HCT116 (cell line): ENCODE results near the gene CUX1. TPM values are rescaled to one million over a fixed set of nuclear protein-coding genes. Genes with fewer than 3 reads are reported as not detected.

Experiments used
- ATAC-seq: fragments of 200-7000 bp; cut with Tn5 transposase; 2 replicates; pipeline ENCODE4 v1.9.1; 2020; ENCODE audit warnings: mild to moderate bottlenecking, moderate library complexity
- BruUV-seq: library from RNA; stranded (reverse); fragments of 400-500 nt; replicated peaks from 2 replicates; lab custom pipeline; 2021; lab: Mats Ljungman, UMichigan
- CTCF ChIA-PET: fragments of 300-600 bp; sonication (Branson Sonifier 250); formaldehyde crosslinking; loops from one replicate; lab custom pipeline; 2021; ENCODE audit warnings: antibody characterized with exemption; lab: Charles Lee
- POLR2A ChIA-PET: fragments of 300-600, 350-600 bp; sonication (Branson Sonifier 250); formaldehyde crosslinking; loops from one replicate; lab custom pipeline; 2021; ENCODE audit warnings: antibody characterized with exemption; lab: Charles Lee
- RAD21 ChIA-PET, 2 experiments: fragments of 300-600 bp; sonication (Branson Sonifier 250); formaldehyde crosslinking; loops; one replicate each; lab custom pipeline; 2023; ENCODE audit warnings: low total read pairs in 2 of 2; ENCODE audit not compliant: uncharacterized antibody in 2 of 2, unreplicated experiment in 2 of 2, low non-redundant PET in 1 of 2; lab: Charles Lee
- DNase-seq: peaks from one replicate; pipeline ENCODE4 v3.0.0-alpha.2; 2010; ENCODE audit warnings: low read depth, low spot score
- H2AFZ ChIP-seq: fragments of 200-600 bp; shearing (Covaris generic), sonication (generic); 2 replicates; pipeline ENCODE4 v1.6.1; 2017; ENCODE audit warnings: low read depth, mixed run types, mixed read lengths, antibody characterized with exemption, low read length; ENCODE audit not compliant: poor library complexity, severe bottlenecking
- H3K27ac ChIP-seq: 2 replicates; pipeline ENCODE4 v1.5.1; 2012; ENCODE audit warnings: low read depth, low read length
- H3K27me3 ChIP-seq: fragments of 200-600 bp; sonication (generic); 2 replicates; pipeline ENCODE4 v1.6.1; 2016; ENCODE audit warnings: mixed run types, low read length, mixed read lengths; ENCODE audit not compliant: insufficient read depth
- H3K36me3 ChIP-seq, 2 experiments: fragments of 200-500 bp in 1 of 2; fragments of 200-600 bp in 1 of 2; sonication (Bioruptor generic) in 1 of 2; sonication (generic) in 1 of 2; 2 replicates each; pipeline versions ENCODE4 v1.5.1 to v1.6.1; 2014 to 2016; ENCODE audit warnings: low read length in 2 of 2, inconsistent platforms in 1 of 2, mixed read lengths in 1 of 2, mixed run types in 1 of 2; ENCODE audit not compliant: insufficient read depth in 2 of 2, control insufficient read depth in 1 of 2
- H3K4me1 ChIP-seq, 2 experiments: fragments of 200-600 bp in 1 of 2; sonication (generic) in 1 of 2; 2 replicates each; pipeline versions ENCODE4 v1.5.1 to v1.6.1; 2012 to 2017; ENCODE audit warnings: low read length in 2 of 2, inconsistent platforms in 1 of 2, mild to moderate bottlenecking in 1 of 2, mixed read lengths in 1 of 2, mixed run types in 1 of 2, moderate library complexity in 1 of 2; ENCODE audit not compliant: insufficient read depth in 2 of 2, control insufficient read depth in 1 of 2
- H3K4me2 ChIP-seq: fragments of 200-600 bp; sonication (generic); 2 replicates; pipeline ENCODE4 v1.6.1; 2017; ENCODE audit warnings: mixed run types, low read length, mixed read lengths
- H3K4me3 ChIP-seq, 2 experiments: fragments of 200-600 bp in 1 of 2; sonication (generic) in 1 of 2; replicated peaks in 1 of 2; 2 replicates each; pipeline ENCODE4 v1.5.1; 2011 to 2016; ENCODE audit warnings: low read length in 2 of 2, control low read depth in 1 of 2, low read depth in 1 of 2, mild to moderate bottlenecking in 1 of 2, mixed read lengths in 1 of 2, mixed run types in 1 of 2
- H3K79me2 ChIP-seq: fragments of 200-600 bp; sonication (generic); 2 replicates; pipeline ENCODE4 v1.6.1; 2017; ENCODE audit warnings: mild to moderate bottlenecking, mixed run types, low read length, moderate library complexity, mixed read lengths; ENCODE audit not compliant: insufficient read depth
- H3K9ac ChIP-seq: fragments of 200-600 bp; sonication (generic); 2 replicates; pipeline ENCODE4 v1.6.1; 2016; ENCODE audit warnings: low read length, mixed read lengths
- H3K9me2 ChIP-seq: fragments of 200-600 bp; sonication (generic), shearing (Covaris generic); 2 replicates; pipeline ENCODE4 v1.6.1; 2017; ENCODE audit warnings: mixed run types, mild to moderate bottlenecking, moderate library complexity; ENCODE audit not compliant: insufficient read depth
- H3K9me3 ChIP-seq, 2 experiments: fragments of 200-500 bp in 1 of 2; fragments of 200-600 bp in 1 of 2; sonication (Bioruptor generic) in 1 of 2; sonication (generic) in 1 of 2; 2 replicates each; pipeline ENCODE4 v1.6.1; 2014 to 2017; ENCODE audit warnings: low read length in 2 of 2, mixed read lengths in 2 of 2, inconsistent platforms in 1 of 2, low read depth in 1 of 2, mild to moderate bottlenecking in 1 of 2, mixed run types in 1 of 2, moderate library complexity in 1 of 2; ENCODE audit not compliant: control insufficient read depth in 1 of 2, insufficient read depth in 1 of 2
- H4K20me1 ChIP-seq: fragments of 200-600 bp; sonication (generic), shearing (Covaris generic); 2 replicates; pipeline ENCODE4 v1.6.1; 2017; ENCODE audit warnings: mixed run types, mild to moderate bottlenecking, moderate library complexity; ENCODE audit not compliant: insufficient read depth
- CBX3 ChIP-seq: IDR thresholded peaks from 2 replicates; pipeline ENCODE4 v1.6.1; 2012; ENCODE audit warnings: low read depth
- CEBPB ChIP-seq: IDR thresholded peaks from 2 replicates; pipeline ENCODE4 v1.6.1; 2012; ENCODE audit warnings: low read depth
- FOSL1 ChIP-seq: IDR thresholded peaks from 2 replicates; pipeline ENCODE4 v1.6.1; 2012; ENCODE audit warnings: low read depth
- POLR2A ChIP-seq: IDR thresholded peaks from 2 replicates; pipeline ENCODE4 v1.7.0; 2011; ENCODE audit warnings: borderline replicate concordance; ENCODE audit not compliant: insufficient read depth, insufficient read length; ENCODE audit errors: extremely low read depth
- SP1 ChIP-seq: IDR thresholded peaks from 2 replicates; pipeline ENCODE4 v1.6.1; 2012; ENCODE audit warnings: low read depth
- SRF ChIP-seq: IDR thresholded peaks from 2 replicates; pipeline ENCODE4 v1.6.1; 2012; ENCODE audit warnings: low read depth
- intact Hi-C: fragments of 100-400 bp; cut with micrococcal nuclease; formaldehyde crosslinking; loops from 2 replicates; pipeline ENCODE4 v1.10.0; 2022
- total RNA-seq: library from RNA; stranded (reverse); gene quantifications from one replicate; pipeline ENCODE4 v1.2.1, GENCODE V29; 2021; ENCODE audit not compliant: unreplicated experiment
- TF ChIP-seq, protein P1 (sequence below): IDR thresholded peaks from 2 replicates; pipeline ENCODE4 v1.6.1; 2012
- TF ChIP-seq, protein P2 (sequence below): IDR thresholded peaks from 2 replicates; pipeline ENCODE4 v1.6.1; 2012; ENCODE audit warnings: low read depth

CUX1 gene
- total RNA-seq, 1 experiment from 2014 or later: 68.9 TPM

DNA sequence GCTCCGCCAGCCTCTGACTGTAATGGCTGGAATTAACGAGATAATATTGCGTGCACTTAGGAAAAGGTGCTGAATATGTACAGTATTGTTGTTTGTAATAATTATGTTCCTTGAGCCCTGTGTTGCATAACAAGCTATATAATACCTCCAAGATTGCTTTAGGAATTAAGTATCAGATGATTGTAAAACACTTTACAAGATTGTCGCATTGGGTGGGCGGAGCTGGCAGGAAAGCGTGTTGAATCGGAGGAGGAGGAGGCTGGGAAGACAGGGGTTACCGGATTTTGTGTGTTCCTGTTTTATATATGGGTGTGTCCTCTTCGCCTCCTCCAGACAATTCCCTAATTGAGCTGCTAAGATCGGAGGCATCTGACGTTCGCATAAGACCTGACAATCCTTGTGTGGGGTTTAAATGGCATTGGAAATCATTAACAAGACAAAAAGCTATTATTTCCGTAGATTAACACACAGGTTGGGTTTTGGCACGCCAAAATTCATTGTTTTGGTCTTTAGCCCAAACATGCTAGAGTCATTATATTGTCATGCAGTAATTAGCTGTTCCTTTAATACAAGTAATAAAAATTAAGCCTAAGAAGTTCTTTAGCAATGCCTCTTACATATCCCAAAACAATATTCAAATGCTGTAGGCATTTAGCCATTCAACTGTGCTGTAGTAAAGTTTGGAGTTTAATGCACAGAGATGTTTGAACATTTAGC is 276.3 kb downstream of the CUX1 start:
- ChIA-PET POLR2A (no interaction called here), RAD21 (no interaction called here), CTCF (no interaction called here)
- Histone ChIP-seq H3K9me2 (no peaks in the 10 kb centered on the region), H3K9me3 (no peaks in the 10 kb centered on the region), H3K4me3 (no peak overlapping the region), H3K27me3 (no peaks in the 10 kb centered on the region), H3K27ac (no peak overlapping the region), H3K36me3 (no peaks in the 10 kb centered on the region), H4K20me1 (no peaks in the 10 kb centered on the region), H2AFZ (no peak overlapping the region), H3K79me2 (no peaks in the 10 kb centered on the region), H3K4me1 (peaks cover 47 to 78% of the 10 kb centered on the region in 2 experiments), H3K9ac (peak overlapping the region; percentile 2; the same call in 1 of the 2 replicates), H3K4me2 (peak overlapping the region; percentile 42)
- BruUV-seq: TSS peak; percentile 18
- DNase-seq (no peak), ATAC-seq (no peak)
- intact Hi-C loops: no loop called here
- TF ChIP-seq, protein P1, sequence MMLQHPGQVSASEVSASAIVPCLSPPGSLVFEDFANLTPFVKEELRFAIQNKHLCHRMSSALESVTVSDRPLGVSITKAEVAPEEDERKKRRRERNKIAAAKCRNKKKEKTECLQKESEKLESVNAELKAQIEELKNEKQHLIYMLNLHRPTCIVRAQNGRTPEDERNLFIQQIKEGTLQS: no peak
- no peak for TF ChIP-seq SRF

DNA sequence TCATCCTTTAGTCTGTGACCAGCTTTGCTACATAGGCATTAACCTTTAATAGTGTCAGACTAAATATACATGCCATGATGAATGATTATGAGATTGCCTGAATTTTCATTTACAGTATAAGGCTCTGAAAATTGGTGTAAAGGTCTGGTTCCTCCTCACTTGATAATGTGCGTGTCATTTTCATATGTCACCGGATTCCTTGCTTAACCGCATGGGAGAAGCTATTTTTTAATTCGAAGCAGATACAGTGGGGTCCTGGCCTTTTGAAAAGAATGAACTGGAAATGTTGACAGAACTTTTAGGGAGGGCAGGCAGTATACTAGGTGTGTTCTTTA is 276.9 kb downstream of the CUX1 start:
- Histone ChIP-seq H3K27me3 (no peaks in the 10 kb centered on the region), H3K4me2 (peak overlapping the region; percentile 42; the same call in 1 of the 2 replicates), H3K9me2 (no peaks in the 10 kb centered on the region), H3K4me1 (peaks cover 52 to 81% of the 10 kb centered on the region in 2 experiments), H3K36me3 (no peaks in the 10 kb centered on the region), H2AFZ (no peak overlapping the region), H3K27ac (no peak overlapping the region), H3K9ac (no peak overlapping the region), H3K9me3 (no peaks in the 10 kb centered on the region), H4K20me1 (no peaks in the 10 kb centered on the region), H3K4me3 (no peak overlapping the region), H3K79me2 (no peaks in the 10 kb centered on the region)
- DNase-seq: no peak
- ChIA-PET RAD21 (no interaction called here), POLR2A (no interaction called here), CTCF (no interaction called here)
- no TSS peak for BruUV-seq
- intact Hi-C loops: no loop called here
- no peak for ATAC-seq
- TF ChIP-seq SP1 (no peak), CEBPB (no peak), FOSL1 (no peak), POLR2A (no peak), CBX3 (no peak)
- TF ChIP-seq, protein P2, sequence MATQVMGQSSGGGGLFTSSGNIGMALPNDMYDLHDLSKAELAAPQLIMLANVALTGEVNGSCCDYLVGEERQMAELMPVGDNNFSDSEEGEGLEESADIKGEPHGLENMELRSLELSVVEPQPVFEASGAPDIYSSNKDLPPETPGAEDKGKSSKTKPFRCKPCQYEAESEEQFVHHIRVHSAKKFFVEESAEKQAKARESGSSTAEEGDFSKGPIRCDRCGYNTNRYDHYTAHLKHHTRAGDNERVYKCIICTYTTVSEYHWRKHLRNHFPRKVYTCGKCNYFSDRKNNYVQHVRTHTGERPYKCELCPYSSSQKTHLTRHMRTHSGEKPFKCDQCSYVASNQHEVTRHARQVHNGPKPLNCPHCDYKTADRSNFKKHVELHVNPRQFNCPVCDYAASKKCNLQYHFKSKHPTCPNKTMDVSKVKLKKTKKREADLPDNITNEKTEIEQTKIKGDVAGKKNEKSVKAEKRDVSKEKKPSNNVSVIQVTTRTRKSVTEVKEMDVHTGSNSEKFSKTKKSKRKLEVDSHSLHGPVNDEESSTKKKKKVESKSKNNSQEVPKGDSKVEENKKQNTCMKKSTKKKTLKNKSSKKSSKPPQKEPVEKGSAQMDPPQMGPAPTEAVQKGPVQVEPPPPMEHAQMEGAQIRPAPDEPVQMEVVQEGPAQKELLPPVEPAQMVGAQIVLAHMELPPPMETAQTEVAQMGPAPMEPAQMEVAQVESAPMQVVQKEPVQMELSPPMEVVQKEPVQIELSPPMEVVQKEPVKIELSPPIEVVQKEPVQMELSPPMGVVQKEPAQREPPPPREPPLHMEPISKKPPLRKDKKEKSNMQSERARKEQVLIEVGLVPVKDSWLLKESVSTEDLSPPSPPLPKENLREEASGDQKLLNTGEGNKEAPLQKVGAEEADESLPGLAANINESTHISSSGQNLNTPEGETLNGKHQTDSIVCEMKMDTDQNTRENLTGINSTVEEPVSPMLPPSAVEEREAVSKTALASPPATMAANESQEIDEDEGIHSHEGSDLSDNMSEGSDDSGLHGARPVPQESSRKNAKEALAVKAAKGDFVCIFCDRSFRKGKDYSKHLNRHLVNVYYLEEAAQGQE: no peak
- TF ChIP-seq, protein P1: no peak
